H9 (cell line): ENCODE measurements around the gene KDM3A. TPM values are rescaled to one million over a fixed set of nuclear protein-coding genes. Genes with fewer than 3 reads are reported as not detected.

Experiments used
- DNase-seq: peaks from one replicate; pipeline ENCODE4 v3.0.0-alpha.2; 2017
- H2AFZ ChIP-seq: one replicate; pipeline ENCODE4 v1.6.1; 2013; ENCODE audit warnings: mild to moderate bottlenecking, low read length, control low read depth, moderate library complexity
- H2AK5ac ChIP-seq: 2 replicates; pipeline ENCODE4 v1.6.1; 2013; ENCODE audit warnings: low read length, control low read depth, mixed read lengths; ENCODE audit not compliant: insufficient read length
- H2BK120ac ChIP-seq: one replicate; pipeline ENCODE4 v1.6.1; 2013; ENCODE audit warnings: low read depth, mild to moderate bottlenecking, low read length, control low read depth, inconsistent platforms; ENCODE audit not compliant: poor library complexity, severe bottlenecking
- H2BK12ac ChIP-seq: 2 replicates; pipeline ENCODE4 v1.6.1; 2013; ENCODE audit warnings: low read length, control low read depth, mixed read lengths, low read depth; ENCODE audit not compliant: insufficient read length
- H2BK15ac ChIP-seq: 2 replicates; pipeline ENCODE4 v1.6.1; 2013; ENCODE audit warnings: low read depth, low read length, control low read depth
- H2BK20ac ChIP-seq: one replicate; pipeline ENCODE4 v1.6.1; 2013; ENCODE audit warnings: low read depth, mild to moderate bottlenecking, low read length, control low read depth, inconsistent platforms; ENCODE audit not compliant: poor library complexity, severe bottlenecking
- H2BK5ac ChIP-seq: 2 replicates; pipeline ENCODE4 v1.6.1; 2013; ENCODE audit warnings: low read length, control low read depth, mixed read lengths; ENCODE audit not compliant: insufficient read length
- H3K14ac ChIP-seq: 2 replicates; pipeline ENCODE4 v1.6.1; 2013; ENCODE audit warnings: low read length, control low read depth; ENCODE audit not compliant: insufficient read depth
- H3K18ac ChIP-seq: 2 replicates; pipeline ENCODE4 v1.6.1; 2013; ENCODE audit warnings: low read depth, mild to moderate bottlenecking, mixed read lengths, low read length, control low read depth; ENCODE audit not compliant: insufficient read length
- H3K23ac ChIP-seq: 2 replicates; pipeline ENCODE4 v1.6.1; 2013; ENCODE audit warnings: low read length, control low read depth, mixed read lengths, low read depth; ENCODE audit not compliant: insufficient read length
- H3K23me2 ChIP-seq: 2 replicates; pipeline ENCODE4 v1.6.1; 2013; ENCODE audit warnings: low read depth, mild to moderate bottlenecking, mixed read lengths, low read length, control low read depth; ENCODE audit not compliant: insufficient read length, poor library complexity, severe bottlenecking
- H3K27ac ChIP-seq: 2 replicates; pipeline ENCODE4 v1.5.1; 2013; ENCODE audit warnings: low read length, control low read depth, mixed read lengths, low read depth; ENCODE audit not compliant: insufficient read length
- H3K27me3 ChIP-seq: 2 replicates; pipeline ENCODE4 v1.6.1; 2013; ENCODE audit warnings: low read length, control low read depth, inconsistent platforms; ENCODE audit not compliant: insufficient read depth
- H3K4ac ChIP-seq: 2 replicates; pipeline ENCODE4 v1.6.1; 2013; ENCODE audit warnings: low read depth, mild to moderate bottlenecking, control low read depth, inconsistent platforms, low read length, moderate library complexity
- H3K4me1 ChIP-seq: 2 replicates; pipeline ENCODE4 v1.6.1; 2013; ENCODE audit warnings: low read length, control low read depth, inconsistent platforms; ENCODE audit not compliant: insufficient read depth
- H3K4me2 ChIP-seq: 2 replicates; pipeline ENCODE4 v1.6.1; 2013; ENCODE audit warnings: low read length, control low read depth, mixed read lengths; ENCODE audit not compliant: insufficient read length, insufficient read depth
- H3K56ac ChIP-seq: 2 replicates; pipeline ENCODE4 v1.6.1; 2013; ENCODE audit warnings: low read depth, mild to moderate bottlenecking, mixed read lengths, low read length, control low read depth; ENCODE audit not compliant: insufficient read length
- H3K79me1 ChIP-seq: 2 replicates; pipeline ENCODE4 v1.6.1; 2013; ENCODE audit warnings: low read depth, mild to moderate bottlenecking, moderate library complexity, low read length, control low read depth, inconsistent platforms; ENCODE audit not compliant: insufficient read depth, poor library complexity, severe bottlenecking
- H3K79me2 ChIP-seq: 2 replicates; pipeline ENCODE4 v1.6.1; 2013; ENCODE audit warnings: low read length, control low read depth, inconsistent platforms; ENCODE audit not compliant: insufficient read depth
- H3K9ac ChIP-seq: 2 replicates; pipeline ENCODE4 v1.6.1; 2013; ENCODE audit warnings: low read length, control low read depth, mixed read lengths; ENCODE audit not compliant: insufficient read length; ENCODE audit errors: extremely low read depth
- H3K9me3 ChIP-seq: one replicate; pipeline ENCODE4 v1.6.1; 2013; ENCODE audit warnings: low read depth, low read length, inconsistent platforms; ENCODE audit not compliant: control insufficient read depth
- H3T11ph ChIP-seq: one replicate; pipeline ENCODE4 v1.6.1; 2013; ENCODE audit warnings: mild to moderate bottlenecking, low read length, control low read depth, inconsistent platforms
- H4K20me1 ChIP-seq: one replicate; pipeline ENCODE4 v1.6.1; 2013; ENCODE audit not compliant: control insufficient read depth, insufficient read length, insufficient read depth
- H4K5ac ChIP-seq: 2 replicates; pipeline ENCODE4 v1.6.1; 2013; ENCODE audit warnings: low read depth, mild to moderate bottlenecking, mixed read lengths, low read length, control low read depth; ENCODE audit not compliant: insufficient read length
- H4K8ac ChIP-seq: replicated peaks from 2 replicates; pipeline ENCODE4 v1.6.1; 2013; ENCODE audit warnings: low read length, control low read depth, mixed read lengths, low read depth; ENCODE audit not compliant: insufficient read length
- H4K91ac ChIP-seq: 2 replicates; pipeline ENCODE4 v1.6.1; 2013; ENCODE audit warnings: low read depth, mild to moderate bottlenecking, moderate library complexity, mixed read lengths, low read length, control low read depth; ENCODE audit not compliant: insufficient read length
- H3K27ac Mint-ChIP-seq, 3 experiments: 2 replicates in 2 of 3; 3 replicates in 1 of 3; pipeline ENCODE4 v1.8.0; 2020 to 2021; ENCODE audit warnings: mixed read lengths in 3 of 3, mild to moderate bottlenecking in 1 of 3, moderate library complexity in 1 of 3
- H3K27me3 Mint-ChIP-seq: 2 replicates; pipeline ENCODE4 v1.8.0; 2021; ENCODE audit warnings: low read depth, mild to moderate bottlenecking, moderate library complexity, mixed read lengths
- H3K36me3 Mint-ChIP-seq, 3 experiments: 2 replicates in 2 of 3; 3 replicates in 1 of 3; pipeline ENCODE4 v1.8.0; 2020 to 2021; ENCODE audit warnings: low read depth in 3 of 3, mixed read lengths in 3 of 3; ENCODE audit not compliant: insufficient read depth in 1 of 3
- H3K4me1 Mint-ChIP-seq, 2 experiments: 2 replicates each; pipeline ENCODE4 v1.8.0; 2020; ENCODE audit warnings: mixed read lengths in 2 of 2
- H3K4me3 Mint-ChIP-seq, 2 experiments: 2 replicates in 1 of 2; 3 replicates in 1 of 2; pipeline ENCODE4 v1.8.0; 2020 to 2021; ENCODE audit warnings: mild to moderate bottlenecking in 2 of 2, mixed read lengths in 2 of 2, moderate library complexity in 1 of 2
- H3K9me3 Mint-ChIP-seq, 2 experiments: 2 replicates in 1 of 2; 3 replicates in 1 of 2; pipeline ENCODE4 v1.8.0; 2020; ENCODE audit warnings: mild to moderate bottlenecking in 2 of 2, mixed read lengths in 2 of 2, moderate library complexity in 1 of 2
- CTCF ChIP-seq: fragments of 200-600 bp; sonication (generic); conservative IDR thresholded peaks from 3 replicates; pipeline ENCODE4 v1.8.0; 2021; ENCODE audit warnings: antibody characterized with exemption, mild to moderate bottlenecking
- total RNA-seq: library from RNA; stranded (reverse); gene quantifications from 2 replicates; pipeline ENCODE4 v1.2.1, GENCODE V29; 2021

Gene KDM3A
- total RNA-seq, 1 experiment from 2014 or later, result 28.1 TPM

DNA sequence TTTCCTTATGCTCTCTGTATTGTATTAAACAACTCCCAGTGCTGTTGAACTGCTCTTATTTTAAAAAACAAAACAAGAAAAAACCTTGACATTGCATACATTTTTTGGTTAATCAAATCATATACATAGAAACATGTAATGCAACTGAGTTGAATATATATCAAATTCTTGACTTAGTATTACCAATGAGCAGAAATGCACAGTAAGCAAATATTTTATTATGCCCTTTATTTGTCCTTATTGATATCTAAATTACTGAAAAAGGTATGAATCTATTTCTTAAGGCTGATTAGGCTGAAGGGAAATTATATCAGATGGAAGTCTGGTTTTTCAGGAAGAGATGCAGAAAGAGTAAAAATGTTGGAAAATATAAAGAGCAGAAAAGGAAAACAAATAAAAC, 6.9 kb upstream of the KDM3A start:
- Mint-ChIP-seq H3K27ac (no peak overlapping the region), H3K27me3 (peaks cover 17% of the 10 kb centered on the region), H3K4me3 (no peak overlapping the region), H3K4me1 (no peaks in the 10 kb centered on the region), H3K9me3 (peaks cover 28 to 29% of the 10 kb centered on the region in 2 experiments), H3K36me3 (peaks cover 5 to 13% (median 5%) of the 10 kb centered on the region in 3 experiments)
- Histone ChIP-seq H4K91ac (no peak overlapping the region), H3K27me3 (no peaks in the 10 kb centered on the region), H2BK5ac (no peak overlapping the region), H4K5ac (no peak overlapping the region), H3K9me3 (no peaks in the 10 kb centered on the region), H3K9ac (no peak overlapping the region), H2BK120ac (no peak overlapping the region), H3K79me2 (no peaks in the 10 kb centered on the region), H3K23me2 (no peaks in the 10 kb centered on the region), H3K14ac (no peak overlapping the region), H3K4me2 (no peak overlapping the region), H3T11ph (no peak overlapping the region), H3K23ac (no peak overlapping the region), H3K18ac (no peak overlapping the region), H2BK12ac (no peak overlapping the region), H3K4ac (no peak overlapping the region), H3K79me1 (no peaks in the 10 kb centered on the region), H3K4me1 (no peaks in the 10 kb centered on the region), H2AK5ac (no peak overlapping the region), H3K56ac (no peak overlapping the region), H2AFZ (no peak overlapping the region), H2BK20ac (no peak overlapping the region), H4K8ac (no peak overlapping the region), H3K27ac (no peak overlapping the region), H2BK15ac (no peak overlapping the region), H4K20me1 (no peaks in the 10 kb centered on the region)
- DNase-seq, result no peak
- TF ChIP-seq CTCF, result no peak
